Heart right ventricle (tissue), 16 donors: ENCODE results near the gene NAA11. TPM values are rescaled to one million over a fixed set of nuclear protein-coding genes. Genes with fewer than 3 reads are reported as not detected.

ENCODE experiments used
- ATAC-seq, 8 donors: fragments of 200-7000 bp; cut with Tn5 transposase; one replicate each; pipeline ENCODE4 v1.9.1; 2020; ENCODE audit warnings: mild to moderate bottlenecking in 8 of 8, moderate library complexity in 8 of 8, moderate number of reproducible peaks in 1 of 8
- DNase-seq, 2 donors: peaks; one replicate each; pipeline ENCODE4 v3.0.0-alpha.2; 2020
- H3K27ac ChIP-seq, 10 donors: fragments of 200-600 bp; sonication (generic) in 2 of 10; one replicate each; pipeline versions ENCODE4 v1.5.0 to v1.8.0; 2020 to 2022; ENCODE audit warnings: mild to moderate bottlenecking in 3 of 10
- H3K27me3 ChIP-seq, 7 donors: fragments of 200-600 bp; one replicate each; pipeline ENCODE4 v1.8.0; 2021 to 2022; ENCODE audit warnings: mild to moderate bottlenecking in 2 of 7
- H3K36me3 ChIP-seq, 9 donors: fragments of 200-600 bp; sonication (generic) in 1 of 9; one replicate each; pipeline versions ENCODE4 v1.5.0 to v1.8.0; 2020 to 2022; ENCODE audit warnings: mild to moderate bottlenecking in 2 of 9
- H3K4me1 ChIP-seq, 9 donors: fragments of 200-600 bp; sonication (generic) in 1 of 9; one replicate each; pipeline versions ENCODE4 v1.5.0 to v1.8.0; 2020 to 2022; ENCODE audit warnings: mild to moderate bottlenecking in 4 of 9
- H3K4me3 ChIP-seq, 10 donors: fragments of 200-600 bp; sonication (generic) in 2 of 10; one replicate each; pipeline versions ENCODE4 v1.5.0 to v1.8.0; 2020 to 2022; ENCODE audit warnings: mild to moderate bottlenecking in 7 of 10, moderate library complexity in 2 of 10
- H3K9me3 ChIP-seq, 11 donors: fragments of 200-600 bp in 10 of 11; sonication (generic) in 2 of 11; one replicate each; pipeline versions ENCODE4 v1.5.0 to v1.8.0; 2013 to 2022; ENCODE audit warnings: mild to moderate bottlenecking in 2 of 11, control low read depth in 1 of 11, moderate library complexity in 1 of 11
- WGBS, 2 donors: extraction: QIAGEN DNeasy Blood & Tissue Kit; methylation state at CpG; one replicate each; pipeline ENCODE4 v1.1.7; 2013; ENCODE audit warnings: inconsistent platforms in 1 of 2; 5-methylcytosine and 5-hydroxymethylcytosine counted together
- intact Hi-C, 10 donors: fragments of 100-400 bp; cut with DNase I; formaldehyde crosslinking; loops; one replicate each; pipeline versions ENCODE4 v1.11.1 to v1.14.2; 2022
- polyA plus RNA-seq, 2 donors: library from polyadenylated mRNA; stranded (reverse); fragments of 200-250 nt; gene quantifications; one replicate each; pipeline ENCODE4 v1.2.3, GENCODE V29; 2013
- total RNA-seq, 10 donors: library from RNA; stranded (reverse); fragmentation: NEBNext Ultra II Directional in 3 of 10; extraction: Animal tissue kit (Norgen Biotek cat#: 25700) in 3 of 10; gene quantifications; one replicate each; pipeline versions ENCODE4 v1.2.1 to v1.2.4, GENCODE V29; 2021 to 2023
- TF ChIP-seq, protein P1 (sequence below), 9 donors: fragments of 200-600 bp; sonication (generic) in 2 of 9; IDR thresholded peaks; one replicate each; pipeline versions ENCODE4 v1.5.0 to v1.8.0; 2021 to 2022; ENCODE audit warnings: antibody characterized with exemption in 9 of 9, mild to moderate bottlenecking in 5 of 9, moderate library complexity in 1 of 9
- donor health status: Arrhythmogenic right ventricular cardiomyopathy.
- donor health status: ischemic (EF 13 %, LVEDD 7.1; RV severe dilation, severe dysfunction).
- donor health status: healthy with polysubstance abuse.
- donor health status: DM: no; HTN: yes; CAD: no.
- donor health status: DM: no; HTN: no; CAD: no.
- donor health status: ischemic (EF 25% LVEDD 6.9; RV normal size, moderate dysfunction).
- donor health status: ischemic (EF 25% LVEDD 5.7; RV mildly dilated, moderate dysfunction).
- donor health status: healthy.
- donor health status: DM: yes; HTN: yes; CAD: no.
- donor health status: Ischemic cardiomyopathy.
- donor health status: ischemic (EF 35%, LVEDD 5.7; RV mildly dilated, moderate dysfunction).
- donor health status: nonischemic (EF 11% LVEDD 7.7; RV severe dilation, severe dysfunction).
- donor health status: DM: yes; HTN: yes; CAD: no.
- donor health status: PGD.
- donor health status: ischemic (EF 29% LVEDD 5.4; RV normal size, mild dysfunction).
- donor health status: nonischemic (EF 23%, LVEDD 6.1; RV moderate dilation, normal function).

NAA11 gene
- total and polyA plus RNA-seq, 12 donors, result not detected

DNA sequence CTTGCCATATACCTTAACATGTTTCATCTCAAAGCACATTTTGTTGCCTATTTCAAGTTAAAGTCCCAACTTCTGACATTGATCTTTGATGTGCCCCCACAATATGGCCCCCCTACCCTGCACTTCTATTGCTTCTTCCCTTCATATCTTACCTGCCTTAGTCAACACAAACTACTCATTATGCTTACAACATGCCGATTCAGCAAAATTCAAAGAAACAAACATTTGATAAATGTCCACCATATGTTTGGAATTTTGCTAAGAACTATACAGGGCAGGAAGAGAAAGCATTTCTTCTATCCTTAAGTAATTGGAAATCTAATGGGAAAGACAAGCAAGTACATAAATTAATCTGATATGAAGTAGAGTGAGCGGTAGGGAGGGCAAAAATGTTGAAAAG, 25.6 kb downstream of the NAA11 start:
- no peak overlapping the region for H3K27ac ChIP-seq
- no peaks in the 10 kb centered on the region for H3K27me3 ChIP-seq
- ATAC-seq (no peak), DNase-seq (no peak)
- WGBS, 2 donors, result 71 to 91% methylated on average over 2 of the region's 2 CpGs
- H3K4me1 ChIP-seq, result no peaks in the 10 kb centered on the region
- no peaks in the 10 kb centered on the region for H3K9me3 ChIP-seq
- TF ChIP-seq, protein P1, sequence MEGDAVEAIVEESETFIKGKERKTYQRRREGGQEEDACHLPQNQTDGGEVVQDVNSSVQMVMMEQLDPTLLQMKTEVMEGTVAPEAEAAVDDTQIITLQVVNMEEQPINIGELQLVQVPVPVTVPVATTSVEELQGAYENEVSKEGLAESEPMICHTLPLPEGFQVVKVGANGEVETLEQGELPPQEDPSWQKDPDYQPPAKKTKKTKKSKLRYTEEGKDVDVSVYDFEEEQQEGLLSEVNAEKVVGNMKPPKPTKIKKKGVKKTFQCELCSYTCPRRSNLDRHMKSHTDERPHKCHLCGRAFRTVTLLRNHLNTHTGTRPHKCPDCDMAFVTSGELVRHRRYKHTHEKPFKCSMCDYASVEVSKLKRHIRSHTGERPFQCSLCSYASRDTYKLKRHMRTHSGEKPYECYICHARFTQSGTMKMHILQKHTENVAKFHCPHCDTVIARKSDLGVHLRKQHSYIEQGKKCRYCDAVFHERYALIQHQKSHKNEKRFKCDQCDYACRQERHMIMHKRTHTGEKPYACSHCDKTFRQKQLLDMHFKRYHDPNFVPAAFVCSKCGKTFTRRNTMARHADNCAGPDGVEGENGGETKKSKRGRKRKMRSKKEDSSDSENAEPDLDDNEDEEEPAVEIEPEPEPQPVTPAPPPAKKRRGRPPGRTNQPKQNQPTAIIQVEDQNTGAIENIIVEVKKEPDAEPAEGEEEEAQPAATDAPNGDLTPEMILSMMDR (IDR thresholded peaks at IDR 0.05), result no peak
- intact Hi-C loops, result no loop called here
- H3K4me3 ChIP-seq, result no peak overlapping the region
- H3K36me3 ChIP-seq, result no peaks in the 10 kb centered on the region

DNA sequence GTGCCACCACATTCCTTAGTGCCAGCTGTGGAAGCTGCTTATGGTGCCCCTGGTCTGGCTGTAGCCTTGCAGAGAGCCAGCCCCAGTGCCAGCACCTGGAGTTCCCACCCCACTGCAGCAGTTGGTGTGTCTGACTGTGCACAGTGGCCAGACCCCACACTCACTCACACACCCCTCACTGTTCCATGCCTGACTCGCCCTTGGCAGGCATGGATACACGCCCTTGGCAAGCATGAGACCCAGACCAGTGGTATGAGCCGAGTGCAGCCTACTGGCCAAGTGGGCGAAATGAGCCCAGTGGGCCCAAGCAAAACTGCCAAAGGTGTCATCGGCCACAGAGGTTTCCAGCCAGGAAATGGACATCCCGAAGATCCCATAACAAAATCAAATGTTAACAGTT, 27.4 kb downstream of the NAA11 start:
- Histone ChIP-seq H3K4me1 (no peaks in the 10 kb centered on the region), H3K27me3 (no peaks in the 10 kb centered on the region), H3K36me3 (no peaks in the 10 kb centered on the region), H3K27ac (no peak overlapping the region), H3K4me3 (no peak overlapping the region), H3K9me3 (no peaks in the 10 kb centered on the region)
- WGBS, 2 donors, result 90 to 92% methylated on average over 6 of the region's 6 CpGs
- DNase-seq, result no peak
- no peak for ATAC-seq
- TF ChIP-seq, protein P1 (IDR thresholded peaks at IDR 0.05), result no peak
- intact Hi-C loops, result no loop called here

DNA sequence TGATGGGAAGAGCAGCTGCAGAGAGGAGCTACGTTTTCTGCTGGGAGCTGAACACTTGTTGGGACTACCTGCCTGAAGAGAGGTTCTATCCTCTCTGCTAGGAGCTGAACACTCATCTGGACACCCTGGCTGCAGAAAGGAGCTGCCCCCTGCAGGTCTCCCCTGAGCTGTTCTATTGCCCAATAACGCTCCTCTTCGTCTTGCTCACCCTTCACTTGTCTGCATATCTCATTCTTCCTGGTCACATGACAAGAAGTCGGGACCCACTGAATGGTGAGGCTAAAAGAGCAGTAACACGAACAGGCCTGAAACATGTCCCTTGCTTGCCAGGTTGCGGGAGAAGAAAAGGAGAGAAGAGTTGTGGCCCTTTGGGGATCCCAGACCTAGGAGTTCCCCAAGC, 27.8 kb downstream of the NAA11 start:
- ATAC-seq (no peak), DNase-seq (no peak)
- intact Hi-C loops, result no loop called here
- TF ChIP-seq, protein P1 (IDR thresholded peaks at IDR 0.05), result no peak
- WGBS, 2 donors, result 85 to 86% methylated on average over 6 of the region's 6 CpGs
- H3K36me3 ChIP-seq, result no peaks in the 10 kb centered on the region
- no peak overlapping the region for H3K27ac ChIP-seq
- H3K4me1 ChIP-seq, result no peaks in the 10 kb centered on the region
- no peak overlapping the region for H3K4me3 ChIP-seq
- no peaks in the 10 kb centered on the region for H3K9me3 ChIP-seq
- no peaks in the 10 kb centered on the region for H3K27me3 ChIP-seq

DNA sequence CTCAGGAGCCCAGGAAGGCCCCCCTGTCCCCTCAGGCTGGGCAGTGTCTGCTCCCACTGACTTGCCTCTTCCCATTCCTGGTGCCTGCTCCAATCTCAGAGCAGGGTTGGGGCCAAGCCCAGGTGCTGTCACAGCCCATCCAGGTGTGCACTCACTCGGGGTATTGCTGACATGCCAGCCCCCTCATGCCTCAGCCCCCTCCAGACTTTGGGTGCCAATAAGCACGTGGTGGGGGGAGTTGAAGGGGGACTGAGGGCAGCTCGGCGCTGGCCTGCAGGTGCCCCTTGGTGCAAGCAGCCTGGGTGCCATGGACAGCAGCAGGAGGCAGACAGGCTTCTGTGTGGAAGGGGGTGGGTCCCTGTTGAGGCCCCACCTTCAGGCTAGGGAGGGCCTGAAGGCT, 28.4 kb downstream of the NAA11 start:
- peak in 2 of 8 donors; percentile 11 to 50 for ATAC-seq
- 78 to 88% methylated on average over 4 of the region's 4 CpGs for WGBS, 2 donors
- intact Hi-C loops, result no loop called here
- TF ChIP-seq, protein P1 (IDR thresholded peaks at IDR 0.05), result no peak
- H3K27me3 ChIP-seq, result no peaks in the 10 kb centered on the region
- no peaks in the 10 kb centered on the region for H3K4me1 ChIP-seq
- H3K9me3 ChIP-seq, result no peaks in the 10 kb centered on the region
- no peak overlapping the region for H3K4me3 ChIP-seq
- H3K27ac ChIP-seq, result no peak overlapping the region
- DNase-seq, result peak in 1 of 2 donors; percentile 4
- no peaks in the 10 kb centered on the region for H3K36me3 ChIP-seq
